Tibial nerve (tissue), 4 donors: ENCODE results near the gene REX1BD. TPM values are rescaled to one million over a fixed set of nuclear protein-coding genes. Genes with fewer than 3 reads are reported as not detected.
"Not testable (repeated sequence)": the region's sequence is repeated elsewhere in the genome, so short reads cannot be mapped to it uniquely, and the experiment has no call there.

Experiments used
- DNase-seq, 2 donors: peaks; one replicate each; pipeline ENCODE4 v3.0.0-alpha.2; 2019; ENCODE audit warnings: low spot score in 2 of 2
- H3K27ac ChIP-seq, 4 donors: fragments of 200-600 bp; sonication (generic) in 3 of 4; one replicate each; pipeline ENCODE4 v1.5.1; 2017 to 2019; ENCODE audit warnings: mild to moderate bottlenecking in 1 of 4
- H3K27me3 ChIP-seq, 2 donors: fragments of 200-600 bp; sonication (generic) in 1 of 2; one replicate each; pipeline versions ENCODE4 v1.5.1 to v1.6.0; 2017 to 2019
- H3K36me3 ChIP-seq, 3 donors: fragments of 200-600 bp; sonication (generic); one replicate each; pipeline ENCODE4 v1.5.1; 2018 to 2019
- H3K4me1 ChIP-seq, 4 donors: fragments of 200-600 bp; sonication (generic) in 3 of 4; one replicate each; pipeline ENCODE4 v1.5.1; 2017 to 2019
- H3K4me3 ChIP-seq, 4 donors: fragments of 200-600 bp; sonication (generic) in 3 of 4; one replicate each; pipeline ENCODE4 v1.5.1; 2017 to 2019; ENCODE audit warnings: mild to moderate bottlenecking in 1 of 4, moderate library complexity in 1 of 4
- H3K9me3 ChIP-seq, 4 donors: fragments of 200-600 bp; sonication (generic) in 3 of 4; one replicate each; pipeline ENCODE4 v1.5.1; 2017 to 2019
- EP300 ChIP-seq, 2 donors: sonication (generic); formaldehyde crosslinking; IDR thresholded peaks; one replicate each; pipeline ENCODE4 v1.6.1; 2017; ENCODE audit warnings: antibody characterized with exemption in 2 of 2, mild to moderate bottlenecking in 1 of 2
- POLR2A ChIP-seq, 2 donors: fragments of 450-650 bp; IDR thresholded peaks; one replicate each; pipeline ENCODE4 v1.6.1; 2017; ENCODE audit warnings: antibody characterized with exemption in 2 of 2, mild to moderate bottlenecking in 2 of 2, moderate library complexity in 2 of 2
- WGBS, 2 donors: methylation state at CpG; one replicate each; pipeline ENCODE4 v1.1.5; 2018; 5-methylcytosine and 5-hydroxymethylcytosine counted together
- total RNA-seq, 4 donors: library from RNA; depleted of rRNA; stranded (reverse); fragments of >200 nt; gene quantifications; one replicate each; pipeline ENCODE4 v1.1.0, GENCODE V29; 2016
- TF ChIP-seq, protein P1 (sequence below), 5 experiments: fragments of 200-600 bp in 3 of 5; fragments of 450-650 bp in 2 of 5; sonication (generic) in 3 of 5; IDR thresholded peaks; one replicate each; pipeline ENCODE4 v1.5.1; 2016 to 2019; ENCODE audit warnings: antibody characterized with exemption in 5 of 5, mild to moderate bottlenecking in 3 of 5, moderate library complexity in 2 of 5

REX1BD gene
- total RNA-seq, 4 donors from 2014 or later: 186 to 226 (median 210) TPM

DNA sequence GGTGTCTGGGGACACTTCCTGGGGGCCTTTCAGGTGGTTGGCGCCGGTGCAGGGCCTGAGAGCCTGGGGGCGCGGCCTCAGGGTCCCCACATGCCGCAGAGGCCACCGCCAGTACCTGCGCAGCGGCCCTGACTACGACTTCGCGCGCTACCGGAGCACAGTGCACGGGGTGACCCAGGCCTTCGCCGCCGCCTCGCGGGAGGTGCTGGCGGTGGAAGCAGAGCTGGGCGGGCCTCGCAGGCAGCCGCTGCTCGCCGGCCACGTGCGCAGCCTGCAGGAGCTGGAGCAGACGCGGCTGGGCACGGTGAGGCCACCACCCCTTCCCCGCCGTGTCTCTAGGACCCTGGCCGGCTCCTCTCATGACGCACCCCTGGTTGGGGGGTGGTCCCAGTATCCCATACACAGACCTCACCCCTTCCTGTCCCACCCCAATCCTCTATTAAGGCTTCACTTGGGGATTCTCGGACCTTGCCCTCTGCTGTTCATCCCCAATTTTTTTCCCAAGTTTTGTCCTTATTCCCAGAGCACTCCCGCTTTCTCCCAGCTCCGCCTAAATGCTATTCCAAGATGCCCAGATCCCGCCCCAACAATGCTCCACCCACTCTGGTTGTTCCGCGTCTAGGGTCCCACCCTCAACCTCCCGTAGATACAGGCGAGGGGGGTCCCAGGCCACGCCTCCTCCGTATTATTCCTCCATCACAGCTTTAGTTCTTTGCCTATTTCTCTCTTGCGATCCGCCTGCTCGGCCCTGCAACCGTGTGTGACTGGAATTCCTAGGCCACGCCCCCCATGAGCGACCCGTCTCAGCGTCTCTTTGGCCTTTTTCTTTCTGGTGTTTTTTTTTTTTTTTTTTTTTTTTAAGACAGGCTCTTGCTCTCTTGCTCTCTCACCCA lies 1.0 kb downstream of the REX1BD start:
- Histone ChIP-seq H3K27me3 (no peaks in the 10 kb centered on the region), H3K36me3 (peaks cover 0 to 8% (median 0%) of the 10 kb centered on the region in 3 donors), H3K4me1 (peaks cover 0 to 37% (median 18%) of the 10 kb centered on the region in 4 donors), H3K4me3 (peak overlapping the region; percentile 60 to 99 (median 71)), H3K9me3 (no peaks in the 10 kb centered on the region), H3K27ac (peak overlapping the region; percentile 63 to 91 (median 76))
- 12 to 20% methylated on average over 24 to 34 of the region's 52 CpGs for WGBS, 2 donors
- DNase-seq: peak in 1 of 2 donors; percentile 50
- TF ChIP-seq POLR2A (IDR thresholded peaks at IDR 0.05): no peak
- TF ChIP-seq, protein P1, sequence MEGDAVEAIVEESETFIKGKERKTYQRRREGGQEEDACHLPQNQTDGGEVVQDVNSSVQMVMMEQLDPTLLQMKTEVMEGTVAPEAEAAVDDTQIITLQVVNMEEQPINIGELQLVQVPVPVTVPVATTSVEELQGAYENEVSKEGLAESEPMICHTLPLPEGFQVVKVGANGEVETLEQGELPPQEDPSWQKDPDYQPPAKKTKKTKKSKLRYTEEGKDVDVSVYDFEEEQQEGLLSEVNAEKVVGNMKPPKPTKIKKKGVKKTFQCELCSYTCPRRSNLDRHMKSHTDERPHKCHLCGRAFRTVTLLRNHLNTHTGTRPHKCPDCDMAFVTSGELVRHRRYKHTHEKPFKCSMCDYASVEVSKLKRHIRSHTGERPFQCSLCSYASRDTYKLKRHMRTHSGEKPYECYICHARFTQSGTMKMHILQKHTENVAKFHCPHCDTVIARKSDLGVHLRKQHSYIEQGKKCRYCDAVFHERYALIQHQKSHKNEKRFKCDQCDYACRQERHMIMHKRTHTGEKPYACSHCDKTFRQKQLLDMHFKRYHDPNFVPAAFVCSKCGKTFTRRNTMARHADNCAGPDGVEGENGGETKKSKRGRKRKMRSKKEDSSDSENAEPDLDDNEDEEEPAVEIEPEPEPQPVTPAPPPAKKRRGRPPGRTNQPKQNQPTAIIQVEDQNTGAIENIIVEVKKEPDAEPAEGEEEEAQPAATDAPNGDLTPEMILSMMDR (IDR thresholded peaks at IDR 0.05): peak in 4 of 5 experiments; percentile 4 to 52 (median 24)
- peak in 1 of 2 donors; percentile 4 for TF ChIP-seq EP300 (IDR thresholded peaks at IDR 0.05)

DNA sequence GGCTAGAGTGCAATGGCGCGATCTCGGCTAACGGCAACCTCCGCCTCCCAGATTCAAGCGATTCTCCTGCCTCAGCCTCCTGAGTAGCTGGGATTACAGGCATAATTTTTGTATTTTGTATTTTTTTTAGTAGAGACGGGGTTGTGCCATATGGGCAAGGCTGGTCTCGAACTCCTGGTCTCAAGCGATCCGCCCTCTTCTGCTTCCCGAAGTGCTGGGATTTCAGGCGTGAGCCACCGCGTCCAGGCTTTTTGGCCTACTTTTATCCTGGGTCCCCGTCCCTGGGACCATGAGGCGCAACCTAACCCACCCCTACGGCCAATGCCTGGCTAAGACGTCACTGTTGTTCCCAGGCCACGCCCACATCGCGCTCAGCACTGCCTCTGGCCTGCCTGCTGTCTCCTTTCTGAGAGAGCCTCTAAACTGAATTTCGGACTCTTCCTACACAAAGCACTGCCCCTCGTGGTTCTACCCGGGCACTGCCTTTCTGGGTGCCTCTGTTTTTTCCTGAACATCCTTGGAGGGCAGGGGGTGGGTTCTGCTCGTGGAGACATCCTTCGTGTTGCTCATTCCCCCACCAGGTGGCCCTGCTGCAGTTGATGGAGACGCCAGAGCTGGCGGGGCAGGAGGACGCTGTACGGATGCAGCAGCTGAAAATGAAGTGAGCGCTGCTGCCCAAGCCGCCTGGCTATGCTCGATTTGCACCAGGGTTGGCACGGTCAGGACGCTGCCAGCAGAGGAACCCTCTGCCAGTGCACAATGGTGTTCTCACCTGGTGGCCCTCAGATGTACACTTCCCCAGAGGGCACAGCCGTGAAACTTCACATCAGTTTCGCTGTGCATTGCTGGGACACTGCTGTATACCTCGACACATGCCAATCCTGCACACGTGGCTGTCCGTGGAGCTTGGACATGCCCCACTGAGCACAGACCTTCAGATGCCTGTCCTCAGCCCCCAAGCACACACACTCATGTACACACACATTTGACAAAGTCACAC lies 2.0 kb downstream of the REX1BD start:
- WGBS, 2 donors: 59 to 62% methylated on average over 39 to 40 of the region's 40 CpGs
- Histone ChIP-seq H3K27me3 (no peaks in the 10 kb centered on the region), H3K4me3 (peak overlapping the region in 2 of 4 donors; percentile 63 to 99), H3K36me3 (peaks cover 0 to 8% (median 0%) of the 10 kb centered on the region in 3 donors), H3K4me1 (peaks cover 0 to 45% (median 26%) of the 10 kb centered on the region in 4 donors), H3K9me3 (no peaks in the 10 kb centered on the region), H3K27ac (peak overlapping the region in 2 of 4 donors; percentile 76 to 91)
- TF ChIP-seq, protein P1 (IDR thresholded peaks at IDR 0.05): peak in 2 of 5 experiments; percentile 36 to 42
- TF ChIP-seq POLR2A (IDR thresholded peaks at IDR 0.05) (no peak), EP300 (IDR thresholded peaks at IDR 0.05) (peak in 1 of 2 donors; percentile 9)
- DNase-seq: peak; percentile 51 to 55

DNA sequence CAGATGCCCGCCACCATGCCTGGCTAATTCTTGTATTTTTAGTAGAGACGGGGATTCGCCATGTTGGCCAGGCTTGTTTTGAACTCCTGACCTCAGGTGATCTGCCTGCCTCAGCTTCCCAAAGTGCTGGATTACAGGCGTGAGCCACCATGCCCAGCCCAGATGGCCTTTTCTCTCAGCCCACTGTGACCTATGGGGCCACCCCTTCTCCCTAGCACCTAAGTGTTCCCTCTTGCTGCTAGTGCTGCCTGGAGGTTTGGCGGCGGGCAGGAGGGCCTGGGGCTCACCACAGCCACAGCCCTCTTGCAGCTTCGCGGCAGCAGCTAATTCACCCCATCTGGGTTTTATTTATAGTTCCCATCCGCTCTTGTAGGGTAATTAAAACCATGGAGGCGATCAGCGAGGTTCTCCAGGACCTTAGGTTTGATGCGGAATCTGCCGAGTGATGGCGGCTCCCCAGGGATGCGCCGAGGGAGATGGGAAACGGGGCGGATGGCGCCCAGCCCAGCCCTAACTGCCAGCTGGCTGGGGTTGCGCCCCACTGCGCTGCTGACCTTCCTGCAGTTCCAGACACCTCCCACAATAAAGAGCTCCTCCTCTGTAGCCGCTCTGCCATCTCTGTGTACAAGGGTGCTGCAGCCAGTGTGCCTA lies 3.3 kb downstream of the REX1BD start:
- no peak for DNase-seq
- Histone ChIP-seq H3K27me3 (peaks cover 2 to 3% of the 10 kb centered on the region in 2 donors), H3K36me3 (peaks cover 0 to 8% (median 0%) of the 10 kb centered on the region in 3 donors), H3K9me3 (no peaks in the 10 kb centered on the region), H3K4me1 (peaks cover 0 to 49% (median 27%) of the 10 kb centered on the region in 4 donors), H3K4me3 (no peak overlapping the region), H3K27ac (peak overlapping the region in 1 of 4 donors; percentile 6)
- TF ChIP-seq POLR2A (IDR thresholded peaks at IDR 0.05) (no peak), EP300 (IDR thresholded peaks at IDR 0.05) (no peak)
- TF ChIP-seq, protein P1 (IDR thresholded peaks at IDR 0.05): no peak
- WGBS, 2 donors: 82 to 88% methylated on average over 19 to 22 of the region's 22 CpGs

DNA sequence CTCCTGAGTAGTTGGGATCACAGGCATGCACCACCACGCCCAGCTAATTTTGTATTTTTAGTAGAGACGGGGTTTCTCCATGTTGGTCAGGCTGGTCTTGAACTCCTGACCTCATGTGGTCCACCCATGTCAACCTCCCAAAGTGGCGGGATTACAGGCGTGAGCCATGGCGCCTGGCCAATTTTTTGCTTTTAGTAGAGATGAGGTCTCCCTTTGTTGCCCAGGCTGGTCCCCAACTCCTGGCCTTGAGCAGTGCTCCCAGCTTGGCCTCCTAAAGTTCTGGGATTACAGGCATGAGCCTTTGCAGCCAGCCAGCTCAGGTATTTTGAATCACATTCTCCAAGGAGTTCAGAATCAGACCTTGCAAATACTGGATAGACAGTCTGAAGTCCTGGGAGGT lies 4.1 kb downstream of the REX1BD start:
- 70 to 74% methylated on average over 5 of the region's 5 CpGs for WGBS, 2 donors
- not testable (repeated sequence) for H3K4me3 ChIP-seq, H3K27ac ChIP-seq, H3K9me3 ChIP-seq, H3K36me3 ChIP-seq, DNase-seq
- Histone ChIP-seq H3K27me3 (peaks cover 2 to 10% of the 10 kb centered on the region in 2 donors), H3K4me1 (peaks cover 0 to 48% (median 27%) of the 10 kb centered on the region in 4 donors)
